ENCODE data around the gene ITGBL1. TPM values are rescaled to one million over a fixed set of nuclear protein-coding genes. Genes with fewer than 3 reads are reported as not detected.

ITGBL1 gene
- total RNA-seq, 1 experiment from 2014 or later, result not detected

GRCh38 chr13:101691341-101691860 is 238.9 kb downstream of the ITGBL1 start:
- CTCF ChIA-PET, result no interaction called here
- TF ChIP-seq, protein P1, sequence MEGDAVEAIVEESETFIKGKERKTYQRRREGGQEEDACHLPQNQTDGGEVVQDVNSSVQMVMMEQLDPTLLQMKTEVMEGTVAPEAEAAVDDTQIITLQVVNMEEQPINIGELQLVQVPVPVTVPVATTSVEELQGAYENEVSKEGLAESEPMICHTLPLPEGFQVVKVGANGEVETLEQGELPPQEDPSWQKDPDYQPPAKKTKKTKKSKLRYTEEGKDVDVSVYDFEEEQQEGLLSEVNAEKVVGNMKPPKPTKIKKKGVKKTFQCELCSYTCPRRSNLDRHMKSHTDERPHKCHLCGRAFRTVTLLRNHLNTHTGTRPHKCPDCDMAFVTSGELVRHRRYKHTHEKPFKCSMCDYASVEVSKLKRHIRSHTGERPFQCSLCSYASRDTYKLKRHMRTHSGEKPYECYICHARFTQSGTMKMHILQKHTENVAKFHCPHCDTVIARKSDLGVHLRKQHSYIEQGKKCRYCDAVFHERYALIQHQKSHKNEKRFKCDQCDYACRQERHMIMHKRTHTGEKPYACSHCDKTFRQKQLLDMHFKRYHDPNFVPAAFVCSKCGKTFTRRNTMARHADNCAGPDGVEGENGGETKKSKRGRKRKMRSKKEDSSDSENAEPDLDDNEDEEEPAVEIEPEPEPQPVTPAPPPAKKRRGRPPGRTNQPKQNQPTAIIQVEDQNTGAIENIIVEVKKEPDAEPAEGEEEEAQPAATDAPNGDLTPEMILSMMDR (IDR thresholded peaks at IDR 0.05; ENCODE audit: unreplicated experiment), result no peak
- Mint-ChIP-seq H3K9me3 (ENCODE audit: low read depth, unreplicated experiment) (no peaks in the 10 kb centered on the region), H3K27me3 (ENCODE audit: unreplicated experiment) (no peaks in the 10 kb centered on the region), H3K4me3 (ENCODE audit: low read depth, unreplicated experiment) (no peak overlapping the region), H3K36me3 (ENCODE audit: insufficient read depth, unreplicated experiment) (no peaks in the 10 kb centered on the region), H3K27ac (ENCODE audit: unreplicated experiment) (no peak overlapping the region), H3K4me1 (ENCODE audit: low read depth, unreplicated experiment) (no peaks in the 10 kb centered on the region)
- DNase-seq, result no peak
- BruUV-seq (replicated peaks), result no TSS peak
- intact Hi-C loops (cut with micrococcal nuclease; ENCODE audit: unreplicated experiment), result no loop called here

DNA sequence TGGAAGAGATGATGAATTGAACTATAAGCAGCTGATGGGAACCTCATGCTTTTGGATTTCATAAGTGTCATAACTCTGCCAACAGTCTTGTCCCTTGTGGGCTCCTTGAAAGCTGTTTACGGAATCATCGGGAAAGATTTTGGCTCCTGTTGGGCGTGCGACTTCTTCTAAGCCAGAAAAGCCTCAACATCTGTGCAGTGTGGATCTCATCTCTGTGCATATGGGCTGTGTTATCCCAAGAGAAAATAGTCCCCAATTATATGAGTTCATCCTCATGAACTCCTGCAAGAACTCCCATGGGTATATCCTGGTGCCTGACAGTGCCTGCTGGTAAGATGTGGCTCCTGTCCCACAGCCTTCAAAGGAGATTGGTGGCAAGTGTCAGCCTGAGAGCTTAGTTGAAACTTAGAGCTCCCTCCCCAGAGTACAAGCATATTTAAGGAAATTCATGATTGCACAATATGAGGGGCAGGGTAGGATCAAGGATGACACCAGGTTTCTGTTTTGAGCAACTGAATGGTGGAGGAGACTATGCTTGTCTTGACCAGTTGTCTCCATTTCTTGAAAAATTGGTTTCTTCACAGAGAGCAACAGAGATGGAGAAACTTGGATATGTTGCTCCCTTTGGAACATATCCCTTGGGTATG is 243.5 kb downstream of the ITGBL1 start:
- Mint-ChIP-seq H3K27me3 (ENCODE audit: unreplicated experiment) (no peaks in the 10 kb centered on the region), H3K4me3 (ENCODE audit: low read depth, unreplicated experiment) (no peak overlapping the region), H3K4me1 (ENCODE audit: low read depth, unreplicated experiment) (no peaks in the 10 kb centered on the region), H3K9me3 (ENCODE audit: low read depth, unreplicated experiment) (no peaks in the 10 kb centered on the region), H3K36me3 (ENCODE audit: insufficient read depth, unreplicated experiment) (no peaks in the 10 kb centered on the region), H3K27ac (ENCODE audit: unreplicated experiment) (no peak overlapping the region)
- BruUV-seq (replicated peaks), result no TSS peak
- CTCF ChIA-PET, result no interaction called here
- DNase-seq, result no peak
- TF ChIP-seq, protein P1 (IDR thresholded peaks at IDR 0.05; ENCODE audit: unreplicated experiment), result no peak
- intact Hi-C loops (cut with micrococcal nuclease; ENCODE audit: unreplicated experiment), result no loop called here

DNA sequence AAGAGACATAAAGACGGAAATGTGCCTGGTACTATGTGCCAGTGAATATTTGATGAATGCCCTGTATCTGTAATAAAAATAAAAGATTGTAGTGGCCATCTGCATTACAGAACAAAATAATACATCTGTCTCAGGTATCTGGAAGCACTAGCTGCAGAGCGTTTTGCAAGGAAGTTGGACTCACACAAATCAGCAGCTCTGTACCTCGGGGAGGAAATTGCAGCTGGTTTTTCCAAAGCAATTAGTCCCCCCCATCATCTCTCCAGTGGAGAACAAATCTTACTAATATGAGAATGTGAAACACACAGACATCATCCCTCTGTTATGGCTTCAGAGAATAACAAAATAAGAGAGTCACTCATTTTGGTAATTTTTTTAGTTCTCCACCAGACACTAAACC is 245.3 kb downstream of the ITGBL1 start:
- Mint-ChIP-seq H3K9me3 (ENCODE audit: low read depth, unreplicated experiment) (no peaks in the 10 kb centered on the region), H3K27me3 (ENCODE audit: unreplicated experiment) (no peaks in the 10 kb centered on the region), H3K36me3 (ENCODE audit: insufficient read depth, unreplicated experiment) (no peaks in the 10 kb centered on the region), H3K4me3 (ENCODE audit: low read depth, unreplicated experiment) (no peak overlapping the region), H3K4me1 (ENCODE audit: low read depth, unreplicated experiment) (no peaks in the 10 kb centered on the region), H3K27ac (ENCODE audit: unreplicated experiment) (no peak overlapping the region)
- intact Hi-C loops (cut with micrococcal nuclease; ENCODE audit: unreplicated experiment), result no loop called here
- DNase-seq, result no peak
- BruUV-seq (replicated peaks), result no TSS peak
- TF ChIP-seq, protein P1 (IDR thresholded peaks at IDR 0.05; ENCODE audit: unreplicated experiment), result no peak
- CTCF ChIA-PET, result no interaction called here

GRCh38 chr13:101698400-101698799 is 245.9 kb downstream of the ITGBL1 start:
- no peak for DNase-seq
- no TSS peak for BruUV-seq (replicated peaks)
- no peaks in the 10 kb centered on the region for H3K27me3 Mint-ChIP-seq (ENCODE audit: unreplicated experiment)
- TF ChIP-seq, protein P1 (IDR thresholded peaks at IDR 0.05; ENCODE audit: unreplicated experiment), result no peak
- no peak overlapping the region for H3K27ac Mint-ChIP-seq (ENCODE audit: unreplicated experiment)
- CTCF ChIA-PET, result no interaction called here
- no peak overlapping the region for H3K4me3 Mint-ChIP-seq (ENCODE audit: low read depth, unreplicated experiment)
- H3K4me1 Mint-ChIP-seq (ENCODE audit: low read depth, unreplicated experiment), result no peaks in the 10 kb centered on the region
- H3K9me3 Mint-ChIP-seq (ENCODE audit: low read depth, unreplicated experiment), result no peaks in the 10 kb centered on the region
- intact Hi-C loops (cut with micrococcal nuclease; ENCODE audit: unreplicated experiment), result no loop called here
- H3K36me3 Mint-ChIP-seq (ENCODE audit: insufficient read depth, unreplicated experiment), result no peaks in the 10 kb centered on the region

Measured in Calu3 (cell line).